ENCODE measurements around the gene CLDN17. TPM values are rescaled to one million over a fixed set of nuclear protein-coding genes. Genes with fewer than 3 reads are reported as not detected.

The CLDN17 gene
- total and polyA plus RNA-seq, 12 donors: not detected

GRCh38 chr21:30129246-30129645, 37.4 kb downstream of the CLDN17 start:
- Histone ChIP-seq H3K9me3 (replicated peaks in 1 of 3) (no peaks in the 10 kb centered on the region), H3K27me3 (no peaks in the 10 kb centered on the region), H3K36me3 (replicated peaks in 1 of 2) (no peaks in the 10 kb centered on the region), H3K27ac (no peak overlapping the region), H3K4me3 (no peak overlapping the region), H3K4me1 (replicated peaks in 1 of 2) (no peaks in the 10 kb centered on the region)
- intact Hi-C loops (cut with DNase I): no loop called here
- WGBS, 4 donors: 84 to 88% (median 87%) methylated on average over 18 of the region's 18 CpGs
- TF ChIP-seq POLR2A (IDR thresholded peaks at IDR 0.05) (no peak), CTCF (IDR thresholded peaks at IDR 0.05) (no peak)
- DNase-seq: no peak

- no peak overlapping the region for H3K27ac ChIP-seq
- H3K4me1 ChIP-seq (replicated peaks in 1 of 2): no peaks in the 10 kb centered on the region
- no peak overlapping the region for H3K4me3 ChIP-seq
- TF ChIP-seq CTCF (IDR thresholded peaks at IDR 0.05): no peak
- no peak for TF ChIP-seq POLR2A (IDR thresholded peaks at IDR 0.05)
- H3K9me3 ChIP-seq (replicated peaks in 1 of 3): no peaks in the 10 kb centered on the region
- H3K36me3 ChIP-seq (replicated peaks in 1 of 2): no peaks in the 10 kb centered on the region
- H3K27me3 ChIP-seq: no peaks in the 10 kb centered on the region
- intact Hi-C loops (cut with DNase I): no loop called here
- DNase-seq: no peak
Measured at GRCh38 chr21:30126576-30126975, 40.0 kb downstream of the CLDN17 start.

GRCh38 chr21:30117631-30118030, 49.0 kb downstream of the CLDN17 start:
- no peaks in the 10 kb centered on the region for H3K9me3 ChIP-seq (replicated peaks in 1 of 3)
- no peaks in the 10 kb centered on the region for H3K36me3 ChIP-seq (replicated peaks in 1 of 2)
- TF ChIP-seq POLR2A (IDR thresholded peaks at IDR 0.05) (no peak), CTCF (IDR thresholded peaks at IDR 0.05) (no peak)
- intact Hi-C loops (cut with DNase I): no loop called here
- 35 to 46% (median 40%) methylated on average over 2 of the region's 2 CpGs for WGBS, 4 donors
- H3K27ac ChIP-seq: no peak overlapping the region
- no peaks in the 10 kb centered on the region for H3K27me3 ChIP-seq
- H3K4me1 ChIP-seq (replicated peaks in 1 of 2): no peaks in the 10 kb centered on the region
- DNase-seq: no peak
- H3K4me3 ChIP-seq: no peak overlapping the region

- Histone ChIP-seq H3K36me3 (replicated peaks in 1 of 2) (no peaks in the 10 kb centered on the region), H3K27me3 (no peaks in the 10 kb centered on the region), H3K4me1 (replicated peaks in 1 of 2) (no peaks in the 10 kb centered on the region), H3K27ac (no peak overlapping the region), H3K4me3 (no peak overlapping the region), H3K9me3 (replicated peaks in 1 of 3) (no peaks in the 10 kb centered on the region)
- TF ChIP-seq POLR2A (IDR thresholded peaks at IDR 0.05) (no peak), CTCF (IDR thresholded peaks at IDR 0.05) (no peak)
- intact Hi-C loops (cut with DNase I): no loop called here
- WGBS, 4 donors: 79 to 86% (median 82%) methylated on average over 3 of the region's 3 CpGs
- DNase-seq: no peak
Measured at GRCh38 chr21:30116479-30116878, 50.1 kb downstream of the CLDN17 start.

Other genes with a start within 250 kb of the CLDN17 start
- gene GRIK1, start 226.8 kb downstream of the CLDN17 start, total RNA-seq: 10 to 100 TPM in 2 of 9 donors, 1 to 10 TPM in 2, under 1 TPM in 2, not detected in 3; 0.23 to 17.2 (median 8.0) TPM
- 10 to 100 TPM in 2 of 3 donors, 1 to 10 TPM in 1; 4.6 to 47.4 (median 14.6) TPM for gene GRIK1, start 226.8 kb downstream of the CLDN17 start, polyA plus RNA-seq
- under 1 TPM in 1 of 9 donors, not detected in 8; 0.14 TPM for gene CLDN8, start 49.3 kb upstream of the CLDN17 start, total RNA-seq
- gene CLDN8, start 49.3 kb upstream of the CLDN17 start, polyA plus RNA-seq: not detected
- not detected for gene KRTAP24-1, start 116.1 kb upstream of the CLDN17 start, total RNA-seq
- not detected for gene KRTAP24-1, start 116.1 kb upstream of the CLDN17 start, polyA plus RNA-seq
- gene KRTAP25-1, start 122.7 kb upstream of the CLDN17 start, total RNA-seq: not detected
- not detected for gene KRTAP25-1, start 122.7 kb upstream of the CLDN17 start, polyA plus RNA-seq
- gene KRTAP26-1, start 153.5 kb upstream of the CLDN17 start, total RNA-seq: not detected
- gene KRTAP26-1, start 153.5 kb upstream of the CLDN17 start, polyA plus RNA-seq: not detected
- gene KRTAP27-1, start 170.9 kb upstream of the CLDN17 start, total RNA-seq: not detected
- gene KRTAP27-1, start 170.9 kb upstream of the CLDN17 start, polyA plus RNA-seq: not detected
- not detected for gene KRTAP23-1, start 181.8 kb upstream of the CLDN17 start, total RNA-seq
- gene KRTAP23-1, start 181.8 kb upstream of the CLDN17 start, polyA plus RNA-seq: not detected
- under 1 TPM in 1 of 9 donors, not detected in 8; 0.41 TPM for gene KRTAP13-2, start 205.5 kb upstream of the CLDN17 start, total RNA-seq
- gene KRTAP13-2, start 205.5 kb upstream of the CLDN17 start, polyA plus RNA-seq: not detected
- gene KRTAP13-1, start 229.2 kb upstream of the CLDN17 start, total RNA-seq: not detected
- not detected for gene KRTAP13-1, start 229.2 kb upstream of the CLDN17 start, polyA plus RNA-seq

All from adrenal gland (tissue), 12 donors.